HCT116 (cell line): Measurements from ENCODE around the gene BDNF. TPM values are rescaled to one million over a fixed set of nuclear protein-coding genes. Genes with fewer than 3 reads are reported as not detected.

Experiments used
- ATAC-seq: fragments of 200-7000 bp; cut with Tn5 transposase; 2 replicates; pipeline ENCODE4 v1.9.1; 2020; ENCODE audit warnings: mild to moderate bottlenecking, moderate library complexity
- BruUV-seq: library from RNA; stranded (reverse); fragments of 400-500 nt; replicated peaks from 2 replicates; lab custom pipeline; 2021; lab: Mats Ljungman, UMichigan
- CTCF ChIA-PET: fragments of 300-600 bp; sonication (Branson Sonifier 250); formaldehyde crosslinking; loops from one replicate; lab custom pipeline; 2021; ENCODE audit warnings: antibody characterized with exemption; lab: Charles Lee
- POLR2A ChIA-PET: fragments of 300-600, 350-600 bp; sonication (Branson Sonifier 250); formaldehyde crosslinking; loops from one replicate; lab custom pipeline; 2021; ENCODE audit warnings: antibody characterized with exemption; lab: Charles Lee
- RAD21 ChIA-PET, 2 experiments: fragments of 300-600 bp; sonication (Branson Sonifier 250); formaldehyde crosslinking; loops; one replicate each; lab custom pipeline; 2023; ENCODE audit warnings: low total read pairs in 2 of 2; ENCODE audit not compliant: uncharacterized antibody in 2 of 2, unreplicated experiment in 2 of 2, low non-redundant PET in 1 of 2; lab: Charles Lee
- DNase-seq: peaks from one replicate; pipeline ENCODE4 v3.0.0-alpha.2; 2010; ENCODE audit warnings: low read depth, low spot score
- H2AFZ ChIP-seq: fragments of 200-600 bp; shearing (Covaris generic), sonication (generic); 2 replicates; pipeline ENCODE4 v1.6.1; 2017; ENCODE audit warnings: low read depth, mixed run types, mixed read lengths, antibody characterized with exemption, low read length; ENCODE audit not compliant: poor library complexity, severe bottlenecking
- H3K27ac ChIP-seq: 2 replicates; pipeline ENCODE4 v1.5.1; 2012; ENCODE audit warnings: low read depth, low read length
- H3K27me3 ChIP-seq: fragments of 200-600 bp; sonication (generic); 2 replicates; pipeline ENCODE4 v1.6.1; 2016; ENCODE audit warnings: mixed run types, low read length, mixed read lengths; ENCODE audit not compliant: insufficient read depth
- H3K36me3 ChIP-seq, 2 experiments: fragments of 200-500 bp in 1 of 2; fragments of 200-600 bp in 1 of 2; sonication (Bioruptor generic) in 1 of 2; sonication (generic) in 1 of 2; 2 replicates each; pipeline versions ENCODE4 v1.5.1 to v1.6.1; 2014 to 2016; ENCODE audit warnings: low read length in 2 of 2, inconsistent platforms in 1 of 2, mixed read lengths in 1 of 2, mixed run types in 1 of 2; ENCODE audit not compliant: insufficient read depth in 2 of 2, control insufficient read depth in 1 of 2
- H3K4me1 ChIP-seq, 2 experiments: fragments of 200-600 bp in 1 of 2; sonication (generic) in 1 of 2; 2 replicates each; pipeline versions ENCODE4 v1.5.1 to v1.6.1; 2012 to 2017; ENCODE audit warnings: low read length in 2 of 2, inconsistent platforms in 1 of 2, mild to moderate bottlenecking in 1 of 2, mixed read lengths in 1 of 2, mixed run types in 1 of 2, moderate library complexity in 1 of 2; ENCODE audit not compliant: insufficient read depth in 2 of 2, control insufficient read depth in 1 of 2
- H3K4me2 ChIP-seq: fragments of 200-600 bp; sonication (generic); 2 replicates; pipeline ENCODE4 v1.6.1; 2017; ENCODE audit warnings: mixed run types, low read length, mixed read lengths
- H3K4me3 ChIP-seq, 2 experiments: fragments of 200-600 bp in 1 of 2; sonication (generic) in 1 of 2; replicated peaks in 1 of 2; 2 replicates each; pipeline ENCODE4 v1.5.1; 2011 to 2016; ENCODE audit warnings: low read length in 2 of 2, control low read depth in 1 of 2, low read depth in 1 of 2, mild to moderate bottlenecking in 1 of 2, mixed read lengths in 1 of 2, mixed run types in 1 of 2
- H3K79me2 ChIP-seq: fragments of 200-600 bp; sonication (generic); 2 replicates; pipeline ENCODE4 v1.6.1; 2017; ENCODE audit warnings: mild to moderate bottlenecking, mixed run types, low read length, moderate library complexity, mixed read lengths; ENCODE audit not compliant: insufficient read depth
- H3K9ac ChIP-seq: fragments of 200-600 bp; sonication (generic); 2 replicates; pipeline ENCODE4 v1.6.1; 2016; ENCODE audit warnings: low read length, mixed read lengths
- H3K9me2 ChIP-seq: fragments of 200-600 bp; sonication (generic), shearing (Covaris generic); 2 replicates; pipeline ENCODE4 v1.6.1; 2017; ENCODE audit warnings: mixed run types, mild to moderate bottlenecking, moderate library complexity; ENCODE audit not compliant: insufficient read depth
- H3K9me3 ChIP-seq, 2 experiments: fragments of 200-500 bp in 1 of 2; fragments of 200-600 bp in 1 of 2; sonication (Bioruptor generic) in 1 of 2; sonication (generic) in 1 of 2; 2 replicates each; pipeline ENCODE4 v1.6.1; 2014 to 2017; ENCODE audit warnings: low read length in 2 of 2, mixed read lengths in 2 of 2, inconsistent platforms in 1 of 2, low read depth in 1 of 2, mild to moderate bottlenecking in 1 of 2, mixed run types in 1 of 2, moderate library complexity in 1 of 2; ENCODE audit not compliant: control insufficient read depth in 1 of 2, insufficient read depth in 1 of 2
- H4K20me1 ChIP-seq: fragments of 200-600 bp; sonication (generic), shearing (Covaris generic); 2 replicates; pipeline ENCODE4 v1.6.1; 2017; ENCODE audit warnings: mixed run types, mild to moderate bottlenecking, moderate library complexity; ENCODE audit not compliant: insufficient read depth
- ATF3 ChIP-seq: IDR thresholded peaks from 2 replicates; pipeline ENCODE4 v1.6.1; 2012
- CEBPB ChIP-seq: IDR thresholded peaks from 2 replicates; pipeline ENCODE4 v1.6.1; 2012; ENCODE audit warnings: low read depth
- CTCF ChIP-seq, 3 experiments: fragments of 200-600 bp in 1 of 3; sonication (generic) in 1 of 3; IDR thresholded peaks in 2 of 3; conservative IDR thresholded peaks in 1 of 3; 2 replicates each; pipeline ENCODE4 v1.5.1; 2012 to 2017; ENCODE audit warnings: low read depth in 2 of 3, low read length in 2 of 3, antibody characterized with exemption in 1 of 3, borderline replicate concordance in 1 of 3, control low read depth in 1 of 3, mild to moderate bottlenecking in 1 of 3, mixed read lengths in 1 of 3, mixed run types in 1 of 3, moderate library complexity in 1 of 3; ENCODE audit not compliant: insufficient read depth in 1 of 3
- ELF1 ChIP-seq: IDR thresholded peaks from 2 replicates; pipeline ENCODE4 v1.6.1; 2012; ENCODE audit warnings: low read depth, borderline replicate concordance
- EZH2phosphoT487 ChIP-seq: fragments of 200-600 bp; IDR thresholded peaks from 2 replicates; pipeline ENCODE4 v1.6.1; 2018; ENCODE audit warnings: antibody characterized with exemption, borderline replicate concordance
- FOSL1 ChIP-seq: IDR thresholded peaks from 2 replicates; pipeline ENCODE4 v1.6.1; 2012; ENCODE audit warnings: low read depth
- JUND ChIP-seq: IDR thresholded peaks from 2 replicates; pipeline ENCODE4 v1.6.1; 2012
- MAX ChIP-seq: IDR thresholded peaks from 2 replicates; pipeline ENCODE4 v1.6.1; 2012
- POLR2A ChIP-seq: IDR thresholded peaks from 2 replicates; pipeline ENCODE4 v1.7.0; 2011; ENCODE audit warnings: borderline replicate concordance; ENCODE audit not compliant: insufficient read depth, insufficient read length; ENCODE audit errors: extremely low read depth
- POLR2AphosphoS5 ChIP-seq: IDR thresholded peaks from 2 replicates; pipeline ENCODE4 v1.6.1; 2011; ENCODE audit warnings: mild to moderate bottlenecking, low read depth, low read length, moderate library complexity
- SIN3A ChIP-seq: IDR thresholded peaks from 2 replicates; pipeline ENCODE4 v1.6.1; 2012; ENCODE audit warnings: low read depth
- SP1 ChIP-seq: IDR thresholded peaks from 2 replicates; pipeline ENCODE4 v1.6.1; 2012; ENCODE audit warnings: low read depth
- TCF7L2 ChIP-seq: IDR thresholded peaks from 2 replicates; pipeline ENCODE4 v1.7.0; 2011; ENCODE audit warnings: borderline replicate concordance, inconsistent platforms; ENCODE audit not compliant: insufficient read depth, insufficient read length; ENCODE audit errors: extremely low read depth
- YY1 ChIP-seq: IDR thresholded peaks from 2 replicates; pipeline ENCODE4 v1.6.1; 2011; ENCODE audit warnings: low read length, low read depth, moderate library complexity, mild to moderate bottlenecking; ENCODE audit not compliant: insufficient replicate concordance; ENCODE audit errors: extremely low read depth
- ZFX ChIP-seq: fragments of 450-650 bp; IDR thresholded peaks from 2 replicates; pipeline ENCODE4 v1.6.1; 2017
- ZNF274 ChIP-seq: fragments of 200-500 bp; sonication (Bioruptor generic); IDR thresholded peaks from 2 replicates; pipeline ENCODE4 v1.6.1; 2014; ENCODE audit warnings: mild to moderate bottlenecking, low read depth, low read length, inconsistent platforms
- intact Hi-C: fragments of 100-400 bp; cut with micrococcal nuclease; formaldehyde crosslinking; loops from 2 replicates; pipeline ENCODE4 v1.10.0; 2022
- total RNA-seq: library from RNA; stranded (reverse); gene quantifications from one replicate; pipeline ENCODE4 v1.2.1, GENCODE V29; 2021; ENCODE audit not compliant: unreplicated experiment

BDNF gene
- total RNA-seq, 1 experiment from 2014 or later = 22.0 TPM

GRCh38 chr11:27653990-27654758 lies 46.1 kb downstream of the BDNF start:
- POLR2A ChIA-PET = no interaction called here

GRCh38 chr11:27651711-27652110 lies 48.5 kb downstream of the BDNF start:
- Histone ChIP-seq H3K79me2 (no peaks in the 10 kb centered on the region), H2AFZ (no peak overlapping the region), H3K4me1 (no peaks in the 10 kb centered on the region)
- no peak for DNase-seq
- ChIA-PET POLR2A (no interaction called here), RAD21 (no interaction called here), CTCF (no interaction called here)
- BruUV-seq = no TSS peak
- intact Hi-C loops = no loop called here
- ATAC-seq = no peak
- TF ChIP-seq ATF3 (no peak), TCF7L2 (no peak), FOSL1 (no peak), MAX (no peak), CTCF (IDR thresholded peaks at IDR 0.05 in 2 of 3, conservative IDR thresholded peaks at IDR 0.05 in 1 of 3; ENCODE audit: borderline replicate concordance in 1 of 3, insufficient read depth in 1 of 3, low read depth in 2 of 3, low read length in 2 of 3) (no peak), YY1 (no peak)
- TF ChIP-seq, all 23 proteins: peak for 0
- Histone ChIP-seq H3K9ac (no peak overlapping the region), H3K9me3 (no peaks in the 10 kb centered on the region), H3K4me2 (no peak overlapping the region), H3K9me2 (no peaks in the 10 kb centered on the region), H3K27me3 (no peaks in the 10 kb centered on the region), H4K20me1 (no peaks in the 10 kb centered on the region), H3K36me3 (peaks cover 0 to 6% of the 10 kb centered on the region in 2 experiments; a peak in 1 of 4 replicates), H3K27ac (no peak overlapping the region), H3K4me3 (no peak overlapping the region)

More at GRCh38 chr11:27653990-27654758, 46.1 kb downstream of the BDNF start:
- H2AFZ ChIP-seq = no peak overlapping the region
- H3K27me3 ChIP-seq = no peaks in the 10 kb centered on the region
- ATAC-seq (no peak), DNase-seq (no peak)
- peaks cover 17% of the 10 kb centered on the region for H3K79me2 ChIP-seq
- peaks cover 0 to 17% of the 10 kb centered on the region in 2 experiments; a peak in 3 of 4 replicates for H3K36me3 ChIP-seq
- no peaks in the 10 kb centered on the region; the same call in 1 of the 2 replicates for H4K20me1 ChIP-seq
- H3K4me1 ChIP-seq = no peaks in the 10 kb centered on the region
- BruUV-seq = no TSS peak
- intact Hi-C loops = no loop called here
- RAD21 ChIA-PET = no interaction called here
- no peak overlapping the region for H3K4me2 ChIP-seq
- TF ChIP-seq POLR2A (no peak), JUND (no peak), ZNF274 (no peak), ELF1 (no peak), ZFX (no peak), CEBPB (no peak), POLR2AphosphoS5 (no peak), SIN3A (no peak), EZH2phosphoT487 (no peak), SP1 (no peak)
- TF ChIP-seq, all 23 proteins: peak for 0
- CTCF ChIA-PET = no interaction called here
- Histone ChIP-seq H3K9me3 (no peaks in the 10 kb centered on the region), H3K9ac (no peak overlapping the region), H3K27ac (no peak overlapping the region), H3K4me3 (no peak overlapping the region), H3K9me2 (no peaks in the 10 kb centered on the region)
